ENCODE data around the gene MRPL49. TPM values are rescaled to one million over a fixed set of nuclear protein-coding genes. Genes with fewer than 3 reads are reported as not detected.
A peak's percentile ranks its signal among the peaks of the same experiment; 100 is the strongest.
"Not testable (repeated sequence)": the region's sequence is repeated elsewhere in the genome, so short reads cannot be mapped to it uniquely, and the experiment has no call there.

The MRPL49 gene
- total RNA-seq, 1 experiment from 2014 or later: 74.4 TPM

GRCh38 chr11:65112546-65113360 lies 9.4 kb upstream of the MRPL49 start:
- Histone ChIP-seq H3K9me3 (no peaks in the 10 kb centered on the region), H3K4me3 (no peak overlapping the region), H3K36me3 (peaks cover 25% of the 10 kb centered on the region), H3K27me3 (no peaks in the 10 kb centered on the region)
- no peak for DNase-seq

- H3K4me3 ChIP-seq: no peak overlapping the region
- DNase-seq: no peak
- no peaks in the 10 kb centered on the region for H3K9me3 ChIP-seq
- peaks cover 30% of the 10 kb centered on the region for H3K36me3 ChIP-seq
- no peaks in the 10 kb centered on the region for H3K27me3 ChIP-seq
These were observed 8.8 kb upstream of the MRPL49 start for GRCh38 chr11:65113361-65113756.

- no peak for DNase-seq
- Histone ChIP-seq H3K27me3 (no peaks in the 10 kb centered on the region), H3K36me3 (peaks cover 33% of the 10 kb centered on the region), H3K9me3 (no peaks in the 10 kb centered on the region), H3K4me3 (no peak overlapping the region)
These were observed 8.3 kb upstream of the MRPL49 start for GRCh38 chr11:65113839-65114238.

- peaks cover 42% of the 10 kb centered on the region for H3K36me3 ChIP-seq
- H3K9me3 ChIP-seq: no peaks in the 10 kb centered on the region
- no peak for DNase-seq
- no peaks in the 10 kb centered on the region for H3K27me3 ChIP-seq
- H3K4me3 ChIP-seq: no peak overlapping the region
These were observed 7.5 kb upstream of the MRPL49 start for GRCh38 chr11:65114538-65115171.

GRCh38 chr11:65115361-65116082 lies 6.6 kb upstream of the MRPL49 start:
- no peaks in the 10 kb centered on the region for H3K9me3 ChIP-seq
- no peaks in the 10 kb centered on the region for H3K27me3 ChIP-seq
- no peak overlapping the region for H3K4me3 ChIP-seq
- peaks cover 50% of the 10 kb centered on the region for H3K36me3 ChIP-seq
- DNase-seq: no peak

- peak; percentile 62 for DNase-seq
- Histone ChIP-seq H3K27me3 (no peaks in the 10 kb centered on the region), H3K36me3 (peaks cover 53% of the 10 kb centered on the region)
These were observed 5.5 kb upstream of the MRPL49 start for GRCh38 chr11:65116370-65117205.

GRCh38 chr11:65117206-65118096 lies 4.7 kb upstream of the MRPL49 start, which contains the start of gene ZNHIT2:
Gene ZNHIT2 (minus strand): TSS chr11:65117701. CDS start chr11:65117653, 48 bp downstream.
- Histone ChIP-seq H3K9me3 (no peaks in the 10 kb centered on the region), H3K27me3 (no peaks in the 10 kb centered on the region), H3K4me3 (peak within 1 kb of the TSS; percentile 68), H3K36me3 (peaks cover 56% of the 10 kb centered on the region)
- peak; percentile 97 for DNase-seq

More at GRCh38 chr11:65116370-65117205, 5.5 kb upstream of the MRPL49 start:
- Histone ChIP-seq H3K9me3 (no peaks in the 10 kb centered on the region), H3K4me3 (peak overlapping the region; percentile 68)

- Histone ChIP-seq H3K4me3 (no peak overlapping the region; the same call in 1 of the 2 replicates), H3K9me3 (no peaks in the 10 kb centered on the region), H3K36me3 (peaks cover 60% of the 10 kb centered on the region), H3K27me3 (no peaks in the 10 kb centered on the region)
- no peak for DNase-seq
These were observed 3.9 kb upstream of the MRPL49 start for GRCh38 chr11:65118097-65118837.

GRCh38 chr11:65118891-65119669 lies 3.0 kb upstream of the MRPL49 start:
- H3K4me3 ChIP-seq, H3K27me3 ChIP-seq, H3K9me3 ChIP-seq, DNase-seq: not testable (repeated sequence)
- peaks cover 65% of the 10 kb centered on the region for H3K36me3 ChIP-seq

GRCh38 chr11:65119670-65119995 lies 2.5 kb upstream of the MRPL49 start:
- H3K36me3 ChIP-seq: peaks cover 70% of the 10 kb centered on the region
- no peak for DNase-seq
- no peaks in the 10 kb centered on the region for H3K27me3 ChIP-seq
- no peak overlapping the region for H3K4me3 ChIP-seq
- H3K9me3 ChIP-seq: no peaks in the 10 kb centered on the region

- DNase-seq: no peak
- H3K9me3 ChIP-seq: no peaks in the 10 kb centered on the region
- peaks cover 67% of the 10 kb centered on the region for H3K36me3 ChIP-seq
- no peaks in the 10 kb centered on the region for H3K27me3 ChIP-seq
- H3K4me3 ChIP-seq: peak overlapping the region; percentile 99
These were observed 1.3 kb upstream of the MRPL49 start for GRCh38 chr11:65120831-65121230.

GRCh38 chr11:65121447-65121864 lies 665 bp upstream of the MRPL49 start:
- H3K4me3 ChIP-seq: peak overlapping the region; percentile 99
- no peaks in the 10 kb centered on the region for H3K27me3 ChIP-seq
- H3K9me3 ChIP-seq: no peaks in the 10 kb centered on the region
- DNase-seq: no peak
- peaks cover 61% of the 10 kb centered on the region for H3K36me3 ChIP-seq

GRCh38 chr11:65124480-65125196 lies 2.5 kb downstream of the MRPL49 start:
- Histone ChIP-seq H3K27me3 (no peaks in the 10 kb centered on the region), H3K9me3 (no peaks in the 10 kb centered on the region), H3K36me3 (peaks cover 52% of the 10 kb centered on the region), H3K4me3 (no peak overlapping the region)
- no peak for DNase-seq

All from MG63 (cell line).